Measurements from ENCODE around the gene PSD2. TPM values are rescaled to one million over a fixed set of nuclear protein-coding genes. Genes with fewer than 3 reads are reported as not detected.

PSD2 gene
- total and polyA plus RNA-seq, 2 of the 13 experiments (the other 11 are each of a cell fraction or from before 2014, with no cell fraction given): 0.07 TPM; not detected in 1

GRCh38 chr5:139787568-139788293 lies 7.9 kb upstream of the PSD2 start (continued):
- TF ChIP-seq, protein P1, sequence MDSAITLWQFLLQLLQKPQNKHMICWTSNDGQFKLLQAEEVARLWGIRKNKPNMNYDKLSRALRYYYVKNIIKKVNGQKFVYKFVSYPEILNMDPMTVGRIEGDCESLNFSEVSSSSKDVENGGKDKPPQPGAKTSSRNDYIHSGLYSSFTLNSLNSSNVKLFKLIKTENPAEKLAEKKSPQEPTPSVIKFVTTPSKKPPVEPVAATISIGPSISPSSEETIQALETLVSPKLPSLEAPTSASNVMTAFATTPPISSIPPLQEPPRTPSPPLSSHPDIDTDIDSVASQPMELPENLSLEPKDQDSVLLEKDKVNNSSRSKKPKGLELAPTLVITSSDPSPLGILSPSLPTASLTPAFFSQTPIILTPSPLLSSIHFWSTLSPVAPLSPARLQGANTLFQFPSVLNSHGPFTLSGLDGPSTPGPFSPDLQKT (CRISPR knock-in tag; IDR thresholded peaks at IDR 0.05; ENCODE audit: borderline replicate concordance): no peak
- TF ChIP-seq HOXD1 (CRISPR knock-in tag; IDR thresholded peaks at IDR 0.05) (no peak), ZBTB33 (CRISPR knock-in tag; IDR thresholded peaks at IDR 0.05) (peak; percentile 57; the same call in 1 of the 2 replicates), NFE2L1 (CRISPR knock-in tag; IDR thresholded peaks at IDR 0.05; ENCODE audit: borderline replicate concordance) (no peak), ZBTB8A (CRISPR knock-in tag; IDR thresholded peaks at IDR 0.05; ENCODE audit: borderline replicate concordance, low read depth) (no peak), ZNF773 (CRISPR knock-in tag; IDR thresholded peaks at IDR 0.05; ENCODE audit: borderline replicate concordance) (no peak), ATRX (CRISPR knock-in tag; IDR thresholded peaks at IDR 0.05; ENCODE audit: borderline replicate concordance) (no peak), HNRNPK (IDR thresholded peaks at IDR 0.05; ENCODE audit: low read depth, low read length, poor library complexity, severe bottlenecking) (no peak), HDAC2 (CRISPR knock-in tag; IDR thresholded peaks at IDR 0.05) (no peak), NBN (conservative IDR thresholded peaks at IDR 0.05) (no peak), SRF (IDR thresholded peaks at IDR 0.05; ENCODE audit: low read depth, low read length) (no peak), TFDP2 (CRISPR knock-in tag; IDR thresholded peaks at IDR 0.05) (no peak), U2AF1 (optimal IDR thresholded peaks at IDR 0.05; ENCODE audit: low read depth, low read length) (no peak), BHLHE40 (IDR thresholded peaks at IDR 0.05; ENCODE audit: low read length) (no peak), NR2F1 (CRISPR knock-in tag; IDR thresholded peaks at IDR 0.05) (no peak), NR2F2 (IDR thresholded peaks at IDR 0.05; ENCODE audit: borderline replicate concordance, low read depth) (no peak)
- TF ChIP-seq, protein P2, sequence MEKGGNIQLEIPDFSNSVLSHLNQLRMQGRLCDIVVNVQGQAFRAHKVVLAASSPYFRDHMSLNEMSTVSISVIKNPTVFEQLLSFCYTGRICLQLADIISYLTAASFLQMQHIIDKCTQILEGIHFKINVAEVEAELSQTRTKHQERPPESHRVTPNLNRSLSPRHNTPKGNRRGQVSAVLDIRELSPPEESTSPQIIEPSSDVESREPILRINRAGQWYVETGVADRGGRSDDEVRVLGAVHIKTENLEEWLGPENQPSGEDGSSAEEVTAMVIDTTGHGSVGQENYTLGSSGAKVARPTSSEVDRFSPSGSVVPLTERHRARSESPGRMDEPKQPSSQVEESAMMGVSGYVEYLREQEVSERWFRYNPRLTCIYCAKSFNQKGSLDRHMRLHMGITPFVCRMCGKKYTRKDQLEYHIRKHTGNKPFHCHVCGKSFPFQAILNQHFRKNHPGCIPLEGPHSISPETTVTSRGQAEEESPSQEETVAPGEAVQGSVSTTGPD (CRISPR knock-in tag; IDR thresholded peaks at IDR 0.05): no peak
- TF ChIP-seq, protein P3, sequence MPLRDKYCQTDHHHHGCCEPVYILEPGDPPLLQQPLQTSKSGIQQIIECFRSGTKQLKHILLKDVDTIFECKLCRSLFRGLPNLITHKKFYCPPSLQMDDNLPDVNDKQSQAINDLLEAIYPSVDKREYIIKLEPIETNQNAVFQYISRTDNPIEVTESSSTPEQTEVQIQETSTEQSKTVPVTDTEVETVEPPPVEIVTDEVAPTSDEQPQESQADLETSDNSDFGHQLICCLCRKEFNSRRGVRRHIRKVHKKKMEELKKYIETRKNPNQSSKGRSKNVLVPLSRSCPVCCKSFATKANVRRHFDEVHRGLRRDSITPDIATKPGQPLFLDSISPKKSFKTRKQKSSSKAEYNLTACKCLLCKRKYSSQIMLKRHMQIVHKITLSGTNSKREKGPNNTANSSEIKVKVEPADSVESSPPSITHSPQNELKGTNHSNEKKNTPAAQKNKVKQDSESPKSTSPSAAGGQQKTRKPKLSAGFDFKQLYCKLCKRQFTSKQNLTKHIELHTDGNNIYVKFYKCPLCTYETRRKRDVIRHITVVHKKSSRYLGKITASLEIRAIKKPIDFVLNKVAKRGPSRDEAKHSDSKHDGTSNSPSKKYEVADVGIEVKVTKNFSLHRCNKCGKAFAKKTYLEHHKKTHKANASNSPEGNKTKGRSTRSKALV (CRISPR knock-in tag; IDR thresholded peaks at IDR 0.05): no peak
- TF ChIP-seq, protein P4, sequence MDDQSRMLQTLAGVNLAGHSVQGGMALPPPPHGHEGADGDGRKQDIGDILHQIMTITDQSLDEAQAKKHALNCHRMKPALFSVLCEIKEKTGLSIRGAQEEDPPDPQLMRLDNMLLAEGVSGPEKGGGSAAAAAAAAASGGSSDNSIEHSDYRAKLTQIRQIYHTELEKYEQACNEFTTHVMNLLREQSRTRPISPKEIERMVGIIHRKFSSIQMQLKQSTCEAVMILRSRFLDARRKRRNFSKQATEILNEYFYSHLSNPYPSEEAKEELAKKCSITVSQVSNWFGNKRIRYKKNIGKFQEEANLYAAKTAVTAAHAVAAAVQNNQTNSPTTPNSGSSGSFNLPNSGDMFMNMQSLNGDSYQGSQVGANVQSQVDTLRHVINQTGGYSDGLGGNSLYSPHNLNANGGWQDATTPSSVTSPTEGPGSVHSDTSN (CRISPR knock-in tag; IDR thresholded peaks at IDR 0.05; ENCODE audit: borderline replicate concordance): no peak

Data from HepG2 (cell line).